ENCODE results near the gene CES1. TPM values are rescaled to one million over a fixed set of nuclear protein-coding genes. Genes with fewer than 3 reads are reported as not detected.

The CES1 gene
- total RNA-seq, 1 experiment from 2014 or later: not detected

- Histone ChIP-seq H3K4me3 (ENCODE audit: low read length) (no peak overlapping the region), H3K27me3 (ENCODE audit: low read length) (0 out of 2 replicates have a peak, but pooled peaks cover 3% of the 10 kb centered on the region), H3K79me2 (ENCODE audit: low read length) (no peaks in the 10 kb centered on the region), H3K9ac (ENCODE audit: low read length) (no peak overlapping the region), H3K4me1 (ENCODE audit: insufficient read depth, low read length) (no peaks in the 10 kb centered on the region), H3K36me3 (ENCODE audit: low read depth, low read length) (no peaks in the 10 kb centered on the region), H3K9me3 (ENCODE audit: low read length) (no peaks in the 10 kb centered on the region), H4K20me1 (ENCODE audit: low read length) (no peaks in the 10 kb centered on the region), H3K27ac (ENCODE audit: low read length) (no peak overlapping the region), H2AFZ (ENCODE audit: low read length) (no peak overlapping the region), H3K4me2 (ENCODE audit: low read length) (no peak overlapping the region), H3F3A (ENCODE audit: low read length, unreplicated experiment) (no peaks in the 10 kb centered on the region), H3K9me2 (replicated peaks; ENCODE audit: low read length) (no peaks in the 10 kb centered on the region)
- ATAC-seq (no peak), DNase-seq (no peak)
- ChIA-PET CTCF (no interaction called here), POLR2A (ENCODE audit: unreplicated experiment) (no interaction called here)
- no peak for TF ChIP-seq EZH2 (IDR thresholded peaks at IDR 0.05; ENCODE audit: low read length, unreplicated experiment)
- TF ChIP-seq EZH2phosphoT487 (IDR thresholded peaks at IDR 0.05; ENCODE audit: borderline replicate concordance, low read length): no peak
- TF ChIP-seq CTCF (conservative IDR thresholded peaks at IDR 0.05; ENCODE audit: low read depth, low read length): no peak
- BruUV-seq (replicated peaks): no TSS peak
- intact Hi-C loops (cut with micrococcal nuclease): no loop called here
These were observed 40.2 kb upstream of the CES1 start for GRCh38 chr16:55873122-55873521.

- Histone ChIP-seq H3F3A (ENCODE audit: low read length, unreplicated experiment) (no peaks in the 10 kb centered on the region), H3K79me2 (ENCODE audit: low read length) (no peaks in the 10 kb centered on the region), H3K4me1 (ENCODE audit: insufficient read depth, low read length) (no peaks in the 10 kb centered on the region), H3K9ac (ENCODE audit: low read length) (no peak overlapping the region), H3K27ac (ENCODE audit: low read length) (no peak overlapping the region), H2AFZ (ENCODE audit: low read length) (no peak overlapping the region), H3K9me3 (ENCODE audit: low read length) (no peaks in the 10 kb centered on the region), H3K4me3 (ENCODE audit: low read length) (no peak overlapping the region), H3K27me3 (ENCODE audit: low read length) (0 out of 2 replicates have a peak, but pooled peaks cover 3% of the 10 kb centered on the region), H3K36me3 (ENCODE audit: low read depth, low read length) (no peaks in the 10 kb centered on the region), H3K4me2 (ENCODE audit: low read length) (no peak overlapping the region), H3K9me2 (replicated peaks; ENCODE audit: low read length) (no peaks in the 10 kb centered on the region), H4K20me1 (ENCODE audit: low read length) (no peaks in the 10 kb centered on the region)
- CTCF ChIA-PET: no interaction called here
- DNase-seq (no peak), ATAC-seq (no peak)
- TF ChIP-seq EZH2phosphoT487 (IDR thresholded peaks at IDR 0.05; ENCODE audit: borderline replicate concordance, low read length) (no peak), CTCF (conservative IDR thresholded peaks at IDR 0.05; ENCODE audit: low read depth, low read length) (no peak), EZH2 (IDR thresholded peaks at IDR 0.05; ENCODE audit: low read length, unreplicated experiment) (no peak)
- no TSS peak for BruUV-seq (replicated peaks)
- POLR2A ChIA-PET (ENCODE audit: unreplicated experiment): no interaction called here
- intact Hi-C loops (cut with micrococcal nuclease): no loop called here
These were observed 39.2 kb upstream of the CES1 start for GRCh38 chr16:55872130-55872529.

GRCh38 chr16:55871411-55872038 lies 38.6 kb upstream of the CES1 start:
- Histone ChIP-seq H3K9ac (ENCODE audit: low read length) (no peak overlapping the region), H3K27ac (ENCODE audit: low read length) (no peak overlapping the region), H3K79me2 (ENCODE audit: low read length) (no peaks in the 10 kb centered on the region), H3K9me2 (replicated peaks; ENCODE audit: low read length) (no peaks in the 10 kb centered on the region), H3K27me3 (ENCODE audit: low read length) (0 out of 2 replicates have a peak, but pooled peaks cover 3% of the 10 kb centered on the region), H2AFZ (ENCODE audit: low read length) (no peak overlapping the region), H4K20me1 (ENCODE audit: low read length) (no peaks in the 10 kb centered on the region), H3K4me3 (ENCODE audit: low read length) (no peak overlapping the region), H3K36me3 (ENCODE audit: low read depth, low read length) (no peaks in the 10 kb centered on the region), H3K4me2 (ENCODE audit: low read length) (no peak overlapping the region), H3K9me3 (ENCODE audit: low read length) (no peaks in the 10 kb centered on the region), H3F3A (ENCODE audit: low read length, unreplicated experiment) (no peaks in the 10 kb centered on the region), H3K4me1 (ENCODE audit: insufficient read depth, low read length) (no peaks in the 10 kb centered on the region)
- no peak for TF ChIP-seq EZH2phosphoT487 (IDR thresholded peaks at IDR 0.05; ENCODE audit: borderline replicate concordance, low read length)
- no peak for TF ChIP-seq EZH2 (IDR thresholded peaks at IDR 0.05; ENCODE audit: low read length, unreplicated experiment)
- no peak for TF ChIP-seq CTCF (conservative IDR thresholded peaks at IDR 0.05; ENCODE audit: low read depth, low read length)
- POLR2A ChIA-PET (ENCODE audit: unreplicated experiment): no interaction called here
- DNase-seq (no peak), ATAC-seq (no peak)
- CTCF ChIA-PET: no interaction called here
- no TSS peak for BruUV-seq (replicated peaks)
- intact Hi-C loops (cut with micrococcal nuclease): no loop called here

Data from PC-3 (cell line).